ENCODE measurements around the gene CAPN8.

CAPN8 gene

DNA sequence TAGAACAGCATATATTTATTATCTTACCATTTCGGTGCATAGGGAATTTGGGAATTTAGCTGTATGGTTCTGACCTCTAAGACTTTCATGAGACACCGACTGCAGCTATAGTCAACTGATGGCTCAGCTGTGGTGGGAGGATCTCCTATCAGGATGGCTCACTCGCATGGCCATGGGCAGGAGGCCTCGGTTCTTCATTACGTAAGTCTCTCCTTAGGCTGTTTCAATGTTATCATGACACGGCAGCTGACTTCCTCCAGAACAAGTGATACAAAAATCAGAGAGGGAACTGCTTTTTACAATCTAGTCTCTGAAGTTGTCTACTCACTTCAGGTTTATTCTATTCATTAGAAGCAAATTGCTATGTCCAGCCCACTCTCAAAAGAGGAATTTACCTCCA lies 13.3 kb upstream of the CAPN8 start:
- Histone ChIP-seq H3K36me3 (no peaks in the 10 kb centered on the region), H3K4me1 (no peaks in the 10 kb centered on the region), H3K27me3 (peaks cover 14% of the 10 kb centered on the region; the same call in 1 of the 2 replicates), H3K9me3 (no peaks in the 10 kb centered on the region), H3K4me3 (ENCODE audit: low read depth, low read length) (no peak overlapping the region)
- TF ChIP-seq, protein P1, sequence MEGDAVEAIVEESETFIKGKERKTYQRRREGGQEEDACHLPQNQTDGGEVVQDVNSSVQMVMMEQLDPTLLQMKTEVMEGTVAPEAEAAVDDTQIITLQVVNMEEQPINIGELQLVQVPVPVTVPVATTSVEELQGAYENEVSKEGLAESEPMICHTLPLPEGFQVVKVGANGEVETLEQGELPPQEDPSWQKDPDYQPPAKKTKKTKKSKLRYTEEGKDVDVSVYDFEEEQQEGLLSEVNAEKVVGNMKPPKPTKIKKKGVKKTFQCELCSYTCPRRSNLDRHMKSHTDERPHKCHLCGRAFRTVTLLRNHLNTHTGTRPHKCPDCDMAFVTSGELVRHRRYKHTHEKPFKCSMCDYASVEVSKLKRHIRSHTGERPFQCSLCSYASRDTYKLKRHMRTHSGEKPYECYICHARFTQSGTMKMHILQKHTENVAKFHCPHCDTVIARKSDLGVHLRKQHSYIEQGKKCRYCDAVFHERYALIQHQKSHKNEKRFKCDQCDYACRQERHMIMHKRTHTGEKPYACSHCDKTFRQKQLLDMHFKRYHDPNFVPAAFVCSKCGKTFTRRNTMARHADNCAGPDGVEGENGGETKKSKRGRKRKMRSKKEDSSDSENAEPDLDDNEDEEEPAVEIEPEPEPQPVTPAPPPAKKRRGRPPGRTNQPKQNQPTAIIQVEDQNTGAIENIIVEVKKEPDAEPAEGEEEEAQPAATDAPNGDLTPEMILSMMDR (IDR thresholded peaks at IDR 0.05; ENCODE audit: low read depth, low read length) = no peak
- DNase-seq = no peak

DNA sequence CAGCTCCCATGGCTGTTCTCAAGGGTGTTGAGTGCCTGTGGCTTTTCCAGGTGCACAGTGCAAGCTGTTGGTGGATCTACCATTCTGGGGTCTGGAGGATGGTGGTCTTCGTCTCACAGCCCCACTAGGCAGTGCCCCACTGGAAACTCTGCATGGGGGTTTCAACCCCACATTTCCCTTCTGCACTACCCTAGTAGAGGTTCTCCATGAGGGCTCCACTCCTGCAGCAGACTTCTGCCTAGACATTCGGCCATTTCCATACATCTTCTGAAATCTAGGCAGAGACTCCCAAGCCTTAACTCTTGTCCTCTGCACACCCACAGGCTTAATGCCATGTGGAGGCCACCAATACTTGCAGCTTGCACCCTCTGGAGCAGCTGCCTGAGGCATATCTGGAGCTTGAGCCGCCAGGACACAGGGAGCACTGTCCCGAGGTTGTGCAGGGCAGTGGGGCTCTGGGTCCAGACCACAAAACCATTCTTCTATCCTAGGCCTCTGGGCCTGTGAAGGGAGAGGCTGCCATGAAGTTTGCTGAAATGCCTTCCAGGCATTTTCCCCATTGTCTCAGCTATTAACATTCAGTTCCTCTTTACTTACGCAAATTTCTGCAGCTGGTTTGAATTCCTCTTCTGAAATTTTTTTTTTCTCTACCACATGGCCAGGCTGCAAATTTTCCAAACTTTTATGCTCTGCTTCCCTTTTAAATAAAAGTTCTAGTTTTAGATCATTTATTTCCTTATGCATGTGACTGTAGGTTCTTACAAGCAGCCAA lies 8.8 kb upstream of the CAPN8 start:
- H3K4me3 ChIP-seq (ENCODE audit: low read depth, low read length) = no peak overlapping the region
- DNase-seq = no peak
- no peaks in the 10 kb centered on the region for H3K4me1 ChIP-seq
- H3K9me3 ChIP-seq = no peaks in the 10 kb centered on the region
- H3K36me3 ChIP-seq = no peaks in the 10 kb centered on the region
- TF ChIP-seq, protein P1 (IDR thresholded peaks at IDR 0.05; ENCODE audit: low read depth, low read length) = no peak
- H3K27me3 ChIP-seq = peaks cover 3% of the 10 kb centered on the region; the same call in 1 of the 2 replicates

DNA sequence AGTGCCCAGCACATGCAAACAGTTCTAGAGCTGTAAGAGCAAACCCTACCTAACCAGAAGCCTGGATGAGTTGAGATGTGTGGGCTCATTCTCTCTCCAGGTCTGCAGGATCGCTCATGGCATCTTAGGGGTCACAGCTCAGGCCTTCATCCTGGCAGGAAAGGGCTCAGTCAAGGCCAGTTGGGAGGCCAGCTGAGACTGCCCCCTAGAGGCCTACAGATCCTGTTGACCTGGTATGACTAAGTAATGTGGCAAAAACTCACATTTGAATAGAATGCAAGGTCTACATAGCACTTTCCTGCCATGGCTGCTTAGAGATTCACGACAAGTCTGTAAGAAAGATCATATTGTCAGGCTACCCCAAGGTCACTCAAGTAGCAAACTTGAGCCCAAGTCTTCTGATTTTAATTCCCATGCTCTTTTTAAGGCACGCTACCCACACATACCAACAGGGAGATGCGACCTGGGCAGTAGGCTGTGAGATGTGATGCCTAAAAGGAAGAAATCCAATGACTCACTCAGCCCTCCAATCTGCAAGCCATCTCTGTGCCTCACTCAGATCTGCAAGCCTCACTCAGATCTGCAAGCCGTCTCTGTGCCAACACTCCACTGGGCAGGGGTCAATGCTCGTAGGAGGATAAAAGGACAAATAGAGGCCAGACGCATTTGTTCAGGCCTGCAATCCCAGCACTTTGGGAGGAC lies 5.1 kb upstream of the CAPN8 start:
- Histone ChIP-seq H3K27me3 (peaks cover 3% of the 10 kb centered on the region; the same call in 1 of the 2 replicates), H3K4me3 (ENCODE audit: low read depth, low read length) (no peak overlapping the region), H3K9me3 (no peaks in the 10 kb centered on the region), H3K36me3 (no peaks in the 10 kb centered on the region), H3K4me1 (no peaks in the 10 kb centered on the region)
- TF ChIP-seq, protein P1 (IDR thresholded peaks at IDR 0.05; ENCODE audit: low read depth, low read length) = peak; percentile 68
- peak; percentile 37 for DNase-seq

DNA sequence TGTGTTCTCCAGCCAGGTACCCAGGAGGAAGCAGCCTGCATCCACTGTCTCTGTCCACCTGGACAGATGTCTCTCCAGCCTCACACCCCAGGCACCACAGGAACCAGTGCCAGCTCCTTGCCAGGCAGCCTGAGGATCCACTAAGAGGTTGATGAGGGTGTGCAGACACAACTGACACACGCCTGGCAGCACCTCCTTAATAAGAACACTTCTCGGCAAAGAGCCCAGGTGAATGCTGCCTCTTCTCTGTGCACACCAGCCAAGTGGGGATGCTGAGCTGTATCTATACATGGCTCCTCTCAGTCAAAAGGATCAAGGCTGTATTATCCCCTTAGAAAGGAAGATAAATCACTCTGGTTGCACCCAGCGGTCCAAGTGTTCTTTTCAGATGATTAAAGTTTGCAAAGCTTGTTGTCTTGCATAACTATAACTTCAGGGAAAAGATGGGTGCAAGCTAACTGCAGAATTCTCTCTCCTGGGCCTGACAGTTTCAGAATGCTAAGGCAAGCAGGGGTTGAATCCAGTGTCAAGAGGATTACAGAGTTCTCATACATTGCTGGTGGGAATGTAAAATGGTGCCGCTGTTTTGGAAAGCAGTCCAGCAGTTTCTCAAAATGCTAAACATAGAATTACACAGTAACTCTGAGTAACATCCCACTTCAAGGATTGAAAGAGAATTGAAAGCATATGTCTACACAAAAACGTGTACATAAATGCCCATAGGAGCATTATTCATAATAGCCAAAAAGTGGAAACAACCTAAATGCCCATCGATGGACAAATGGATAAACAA lies 3.7 kb upstream of the CAPN8 start:
- no peak for DNase-seq
- TF ChIP-seq, protein P1 (IDR thresholded peaks at IDR 0.05; ENCODE audit: low read depth, low read length) = no peak
- Histone ChIP-seq H3K4me3 (ENCODE audit: low read depth, low read length) (no peak overlapping the region), H3K27me3 (peaks cover 3% of the 10 kb centered on the region; the same call in 1 of the 2 replicates), H3K36me3 (no peaks in the 10 kb centered on the region), H3K4me1 (no peaks in the 10 kb centered on the region), H3K9me3 (no peaks in the 10 kb centered on the region)

DNA sequence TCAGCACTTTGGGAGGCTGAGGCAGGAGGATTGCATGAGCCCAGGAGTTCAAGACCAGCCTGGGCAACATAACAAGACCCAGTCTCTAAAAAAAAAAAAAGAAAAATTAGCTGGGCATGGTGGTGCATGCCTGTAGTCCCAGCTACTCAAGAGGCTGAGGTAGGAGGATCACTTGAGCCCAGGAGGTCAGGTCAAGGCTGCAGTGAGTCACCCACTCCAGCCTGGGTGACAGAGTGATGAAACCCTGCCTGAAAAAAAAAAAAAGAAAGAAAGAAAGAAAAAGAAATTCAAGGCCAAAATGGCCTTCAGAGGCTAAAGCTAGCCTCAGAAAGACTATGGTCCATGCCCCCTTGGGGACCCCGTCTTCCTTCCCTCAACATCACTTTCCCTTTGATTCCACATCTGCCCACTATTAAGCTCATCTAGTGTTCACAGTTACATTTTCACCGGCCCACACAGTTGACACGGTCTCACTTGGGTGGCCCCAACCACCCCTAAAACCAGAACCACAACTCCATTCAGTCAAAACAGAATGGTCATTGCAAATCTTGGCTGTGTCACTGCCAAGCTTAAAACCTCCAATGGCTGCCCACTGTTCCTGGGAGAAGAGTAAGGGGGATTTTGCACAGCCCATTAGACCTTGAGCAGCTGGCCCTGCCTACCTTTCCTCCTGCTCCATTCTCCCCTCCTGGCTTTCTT lies 2.1 kb upstream of the CAPN8 start:
- Histone ChIP-seq H3K27me3 (peaks cover 12% of the 10 kb centered on the region), H3K9me3 (no peaks in the 10 kb centered on the region), H3K4me1 (no peaks in the 10 kb centered on the region), H3K36me3 (no peaks in the 10 kb centered on the region), H3K4me3 (ENCODE audit: low read depth, low read length) (no peak overlapping the region)
- DNase-seq = no peak
- TF ChIP-seq, protein P1 (IDR thresholded peaks at IDR 0.05; ENCODE audit: low read depth, low read length) = no peak

All from BE2C (cell line).